ENCODE results near the gene GHRL. TPM values are rescaled to one million over a fixed set of nuclear protein-coding genes. Genes with fewer than 3 reads are reported as not detected.

The GHRL gene
- total RNA-seq, 1 donor from 2014 or later: not detected

DNA sequence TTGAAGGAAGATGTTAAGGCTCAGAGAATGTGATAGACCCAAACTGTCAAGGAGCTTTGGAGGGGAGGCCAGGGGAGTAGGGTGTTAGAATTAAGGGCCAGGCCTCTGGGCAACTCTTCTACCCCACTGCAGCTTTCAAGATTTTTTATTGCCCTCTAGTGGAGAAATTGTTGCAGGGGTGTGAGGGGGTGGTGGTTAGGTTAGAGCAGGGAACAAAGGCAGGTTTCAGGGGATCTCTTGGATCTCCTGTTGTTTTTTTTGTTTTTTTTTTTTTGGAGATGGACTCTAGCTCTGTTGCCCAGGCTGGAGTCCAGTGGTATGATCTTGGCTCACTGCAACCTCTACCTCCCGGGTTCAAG is 29.6 kb upstream of the GHRL start:
- Mint-ChIP-seq H3K4me1 (ENCODE audit: low read depth) (peaks cover 22% of the 10 kb centered on the region), H3K36me3 (ENCODE audit: low read depth) (peaks cover 5% of the 10 kb centered on the region), H3K27me3 (ENCODE audit: low read depth) (peaks cover 21% of the 10 kb centered on the region), H3K4me3 (ENCODE audit: unreplicated experiment) (no peak overlapping the region), H3K9me3 (ENCODE audit: low read depth) (no peaks in the 10 kb centered on the region), H3K27ac (ENCODE audit: unreplicated experiment) (no peak overlapping the region)
- DNase-seq (ENCODE audit: low spot score): no peak
- TF ChIP-seq CTCF (IDR thresholded peaks at IDR 0.05): peak; percentile 54

DNA sequence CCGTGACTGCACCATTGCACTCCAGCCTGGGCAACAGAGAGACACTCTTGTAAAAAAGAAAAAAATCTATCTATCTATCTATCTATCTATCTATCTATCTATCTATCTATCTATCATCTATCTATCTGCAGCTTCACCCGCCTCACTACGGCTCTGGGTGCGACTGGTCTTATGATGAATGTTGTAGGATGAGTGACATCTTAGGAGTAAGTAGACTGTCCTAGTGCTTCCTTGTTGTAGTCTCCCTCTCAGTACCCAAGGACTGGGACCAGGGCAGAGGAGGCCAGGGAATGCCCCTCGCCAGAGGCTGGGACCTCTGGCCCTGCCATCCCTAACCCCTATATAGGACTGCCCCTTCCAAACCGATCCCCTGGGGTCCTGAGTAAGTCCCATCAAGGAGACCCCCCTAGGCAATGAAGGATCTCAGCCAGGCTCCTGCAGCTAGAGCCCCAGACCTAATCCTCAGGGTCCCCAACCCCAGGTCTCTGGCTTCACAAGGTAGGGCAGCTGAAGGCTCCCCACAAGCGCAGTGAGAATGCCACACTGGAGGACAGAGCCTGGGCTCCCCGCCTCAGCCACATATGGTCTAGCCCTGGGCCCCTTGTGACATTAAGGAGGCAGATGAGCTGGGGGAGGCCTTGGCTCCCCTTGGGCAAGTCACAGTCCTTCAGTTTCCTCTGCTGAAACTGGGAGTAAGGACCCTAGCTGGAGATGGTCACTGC is 29.0 kb upstream of the GHRL start:
- no peak for DNase-seq (ENCODE audit: low spot score)
- H3K27ac Mint-ChIP-seq (ENCODE audit: unreplicated experiment): no peak overlapping the region
- no peaks in the 10 kb centered on the region for H3K9me3 Mint-ChIP-seq (ENCODE audit: low read depth)
- no peak for TF ChIP-seq CTCF (IDR thresholded peaks at IDR 0.05)
- peaks cover 20% of the 10 kb centered on the region for H3K27me3 Mint-ChIP-seq (ENCODE audit: low read depth)
- peak overlapping the region; percentile 86 for H3K4me3 Mint-ChIP-seq (ENCODE audit: unreplicated experiment)
- peaks cover 5% of the 10 kb centered on the region for H3K36me3 Mint-ChIP-seq (ENCODE audit: low read depth)
- peaks cover 22% of the 10 kb centered on the region for H3K4me1 Mint-ChIP-seq (ENCODE audit: low read depth)

DNA sequence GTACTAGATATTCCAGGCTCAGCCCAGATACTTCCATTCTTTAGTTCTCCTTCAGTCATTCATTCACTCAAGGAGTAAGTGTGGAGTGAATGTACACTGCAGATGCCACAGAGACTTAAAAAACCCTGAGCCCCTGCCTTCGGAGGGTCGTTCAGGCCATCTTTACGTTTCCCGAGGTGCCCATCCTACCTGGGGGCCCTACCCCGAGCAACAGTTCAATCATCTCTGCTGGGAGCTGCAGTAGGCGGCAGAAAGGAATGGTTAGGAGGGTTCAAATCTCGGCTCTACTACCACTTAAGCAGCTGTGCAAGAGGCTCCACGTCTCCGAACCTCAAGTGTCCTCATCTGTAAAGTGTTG is 27.6 kb upstream of the GHRL start:
- no peak for TF ChIP-seq CTCF (IDR thresholded peaks at IDR 0.05)
- peak overlapping the region; percentile 86 for H3K4me3 Mint-ChIP-seq (ENCODE audit: unreplicated experiment)
- no peak for DNase-seq (ENCODE audit: low spot score)
- H3K4me1 Mint-ChIP-seq (ENCODE audit: low read depth): peaks cover 22% of the 10 kb centered on the region
- no peaks in the 10 kb centered on the region for H3K9me3 Mint-ChIP-seq (ENCODE audit: low read depth)
- peak overlapping the region; percentile 99 for H3K27ac Mint-ChIP-seq (ENCODE audit: unreplicated experiment)
- peaks cover 10% of the 10 kb centered on the region for H3K27me3 Mint-ChIP-seq (ENCODE audit: low read depth)
- H3K36me3 Mint-ChIP-seq (ENCODE audit: low read depth): peaks cover 5% of the 10 kb centered on the region

- Mint-ChIP-seq H3K9me3 (ENCODE audit: low read depth) (no peaks in the 10 kb centered on the region), H3K4me3 (ENCODE audit: unreplicated experiment) (peak overlapping the region; percentile 86), H3K27ac (ENCODE audit: unreplicated experiment) (peak overlapping the region; percentile 99), H3K36me3 (ENCODE audit: low read depth) (peaks cover 9% of the 10 kb centered on the region), H3K27me3 (ENCODE audit: low read depth) (peaks cover 5% of the 10 kb centered on the region), H3K4me1 (ENCODE audit: low read depth) (peaks cover 22% of the 10 kb centered on the region)
- no peak for TF ChIP-seq CTCF (IDR thresholded peaks at IDR 0.05)
- no peak for DNase-seq (ENCODE audit: low spot score)
Measured at GRCh38 chr3:10319804-10320203, 27.1 kb upstream of the GHRL start.

DNA sequence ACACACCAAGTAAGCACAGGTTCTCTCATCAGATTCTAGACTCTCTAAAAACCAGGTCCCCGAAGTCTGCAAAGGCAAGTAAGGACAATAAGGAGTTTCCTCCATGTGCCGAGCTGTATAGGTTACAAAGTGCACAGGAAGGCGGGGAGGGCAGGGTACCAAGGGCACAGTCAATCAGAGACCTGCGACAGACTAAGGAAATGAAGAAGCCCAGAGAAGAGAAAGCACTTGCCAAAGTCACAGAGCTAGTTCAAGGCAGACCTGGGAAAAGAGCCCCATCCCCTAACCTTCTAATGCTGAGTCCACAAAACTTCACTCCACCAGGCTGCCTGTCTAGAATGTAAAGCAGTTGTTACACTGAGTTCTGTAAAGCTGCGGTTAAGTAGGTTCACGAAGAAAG is 26.5 kb upstream of the GHRL start:
- Mint-ChIP-seq H3K4me1 (ENCODE audit: low read depth) (peaks cover 22% of the 10 kb centered on the region), H3K27me3 (ENCODE audit: low read depth) (peaks cover under 1% of the 10 kb centered on the region), H3K27ac (ENCODE audit: unreplicated experiment) (peak overlapping the region; percentile 28), H3K4me3 (ENCODE audit: unreplicated experiment) (peak overlapping the region; percentile 86), H3K36me3 (ENCODE audit: low read depth) (peaks cover 13% of the 10 kb centered on the region), H3K9me3 (ENCODE audit: low read depth) (no peaks in the 10 kb centered on the region)
- DNase-seq (ENCODE audit: low spot score): no peak
- TF ChIP-seq CTCF (IDR thresholded peaks at IDR 0.05): no peak

Measured in chondrocyte (in vitro differentiated cells).